A549 (cell line): ENCODE measurements around the gene EPS8. TPM values are rescaled to one million over a fixed set of nuclear protein-coding genes. Genes with fewer than 3 reads are reported as not detected.
A peak's percentile ranks its signal among the peaks of the same experiment; 100 is the strongest.

Experiments used
- ATAC-seq, 2 experiments: fragments of 200-7000 bp in 1 of 2; fragments of >200 bp in 1 of 2; cut with Nextera tagmentation in 1 of 2; cut with Tn5 transposase in 1 of 2; 3 replicates each; pipeline versions ENCODE4 v1.8.0 to v1.9.1; 2018 to 2020; ENCODE audit warnings: mild to moderate bottlenecking in 1 of 2, moderate library complexity in 1 of 2
- CTCF ChIA-PET: fragments of 300-600 bp; sonication (Branson Sonifier 250); formaldehyde crosslinking; extraction: SDS; loops from one replicate; lab custom pipeline; 2021; ENCODE audit warnings: antibody characterized with exemption, inconsistent platforms; lab: Yijun Ruan, JAX
- POLR2A ChIA-PET: fragments of 350-600 bp; formaldehyde crosslinking; extraction: SDS; loops from one replicate; lab custom pipeline; 2021; ENCODE audit warnings: antibody characterized with exemption, inconsistent platforms; lab: Yijun Ruan, JAX
- DNase-seq, 2 experiments: peaks; one replicate each; pipeline versions ENCODE4 v3.0.0 to v3.0.0-alpha.2; 2011 to 2016; ENCODE audit warnings: low read depth in 1 of 2, low spot score in 1 of 2
- FAIRE-seq: peaks from 2 replicates; lab custom pipeline; 2011; peaks lifted over from hg19 to GRCh38; lab: Jason Lieb, UNC
- H3K27ac ChIP-seq, 2 experiments: fragments of >200 bp; sonication (Bioruptor Twin); formaldehyde crosslinking; 3 replicates each; pipeline ENCODE4 v1.5.1; 2016 to 2017
- H3K4me1 ChIP-seq: fragments of >200 bp; sonication (Bioruptor Twin); formaldehyde crosslinking; 3 replicates; pipeline ENCODE4 v1.6.1; 2016
- H3K4me2 ChIP-seq: fragments of >200 bp; sonication (Bioruptor Twin); formaldehyde crosslinking; 3 replicates; pipeline ENCODE4 v1.6.1; 2016
- H3K4me3 ChIP-seq: fragments of >200 bp; sonication (Bioruptor Twin); formaldehyde crosslinking; 3 replicates; pipeline ENCODE4 v1.5.1; 2016
- H3K9me3 ChIP-seq: fragments of >200 bp; sonication (Bioruptor Twin); formaldehyde crosslinking; 3 replicates; pipeline ENCODE4 v1.6.1; 2016
- CBX2 ChIP-seq: fragments of 200-600 bp; sonication (generic); IDR thresholded peaks from 2 replicates; pipeline ENCODE4 v1.6.1; 2016; ENCODE audit warnings: low read depth, mild to moderate bottlenecking, borderline replicate concordance
- CEBPB ChIP-seq, 2 experiments: fragments of >200 bp in 1 of 2; sonication (Bioruptor Twin) in 1 of 2; formaldehyde crosslinking in 1 of 2; IDR thresholded peaks; 2 replicates each; pipeline ENCODE4 v1.6.1; 2012 to 2016
- CHD2 ChIP-seq: fragments of 150-350 bp; IDR thresholded peaks from 2 replicates; pipeline ENCODE4 v1.6.1; 2014; ENCODE audit warnings: low read length; ENCODE audit not compliant: partially characterized antibody
- CHD4 ChIP-seq: fragments of 200-600 bp; sonication (generic); IDR thresholded peaks from 2 replicates; pipeline ENCODE4 v1.6.1; 2016; ENCODE audit warnings: antibody characterized with exemption, mild to moderate bottlenecking, borderline replicate concordance
- EHMT2 ChIP-seq: fragments of 200-600 bp; sonication (generic); IDR thresholded peaks from 2 replicates; pipeline ENCODE4 v1.6.1; 2016; ENCODE audit warnings: antibody characterized with exemption, low read depth, mild to moderate bottlenecking, moderate library complexity
- EP300 ChIP-seq, 2 experiments: fragments of >200 bp; sonication (Bioruptor Twin); formaldehyde crosslinking; IDR thresholded peaks; 2 replicates in 1 of 2; 3 replicates in 1 of 2; pipeline ENCODE4 v1.6.1; 2016 to 2017
- FOSB ChIP-seq: fragments of 250-450 bp; sonication (Bioruptor Pico); IDR thresholded peaks from 2 replicates; pipeline ENCODE4 v1.5.0; 2020; ENCODE audit warnings: mild to moderate bottlenecking, moderate library complexity
- GATA3 ChIP-seq: IDR thresholded peaks from 2 replicates; pipeline ENCODE4 v1.6.1; 2012; ENCODE audit warnings: borderline replicate concordance
- HOXA7 ChIP-seq: fragments of 250-450 bp; sonication (Bioruptor Pico); IDR thresholded peaks from 2 replicates; pipeline ENCODE4 v1.5.0; 2020; ENCODE audit warnings: mild to moderate bottlenecking, moderate library complexity
- HOXB5 ChIP-seq: fragments of 250-450 bp; sonication (Bioruptor Pico); IDR thresholded peaks from 2 replicates; pipeline ENCODE4 v1.5.0; 2020; ENCODE audit warnings: mild to moderate bottlenecking, moderate library complexity
- KDM1A ChIP-seq: fragments of 200-600 bp; sonication (generic); IDR thresholded peaks from 2 replicates; pipeline ENCODE4 v1.6.1; 2016; ENCODE audit warnings: low read depth, mild to moderate bottlenecking
- MYC ChIP-seq: IDR thresholded peaks from 2 replicates; pipeline ENCODE4 v1.6.1; 2012; ENCODE audit warnings: mild to moderate bottlenecking, inconsistent platforms, low read length, improper control_type of control experiment, borderline replicate concordance
- NR3C1 ChIP-seq: fragments of >200 bp; sonication (Bioruptor Twin); formaldehyde crosslinking; IDR thresholded peaks from 3 replicates; pipeline ENCODE4 v1.6.1; 2017
- POLR2AphosphoS2 ChIP-seq: conservative IDR thresholded peaks from 2 replicates; pipeline ENCODE4 v1.6.1; 2012; ENCODE audit warnings: low read length, improper control_type of control experiment, inconsistent platforms
- RARB ChIP-seq: fragments of 250-450 bp; sonication (Bioruptor Pico); IDR thresholded peaks from 2 replicates; pipeline ENCODE4 v1.8.0; 2021; ENCODE audit warnings: mild to moderate bottlenecking, moderate library complexity
- RCOR1 ChIP-seq: fragments of 150-350 bp; IDR thresholded peaks from 2 replicates; pipeline ENCODE4 v1.6.1; 2014; ENCODE audit warnings: antibody characterized with exemption, low read length, low read depth
- RNF2 ChIP-seq: fragments of 200-600 bp; sonication (generic); IDR thresholded peaks from 2 replicates; pipeline ENCODE4 v1.6.1; 2016; ENCODE audit warnings: low read depth, mild to moderate bottlenecking, antibody characterized with exemption, moderate library complexity, borderline replicate concordance
- SMC3 ChIP-seq: fragments of >200 bp; sonication (Bioruptor Twin); formaldehyde crosslinking; IDR thresholded peaks from 3 replicates; pipeline ENCODE4 v1.6.1; 2018; ENCODE audit warnings: inconsistent platforms
- TFCP2L1 ChIP-seq: fragments of 250-450 bp; sonication (Bioruptor Pico); IDR thresholded peaks from 2 replicates; pipeline ENCODE4 v1.5.0; 2021; ENCODE audit warnings: mild to moderate bottlenecking
- ZC3H11A ChIP-seq: fragments of 450-650 bp; IDR thresholded peaks from 2 replicates; pipeline ENCODE4 v1.6.1; 2014; ENCODE audit warnings: antibody characterized with exemption, mild to moderate bottlenecking
- ZNF302 ChIP-seq: fragments of 250-450 bp; sonication (Bioruptor Pico); IDR thresholded peaks from 2 replicates; pipeline ENCODE4 v1.9.0; 2021; ENCODE audit warnings: inconsistent platforms, mild to moderate bottlenecking, moderate library complexity
- WGBS: methylation state at CpG from one replicate; pipeline ENCODE4 v1.1.6; 2017; ENCODE audit errors: missing lambda C conversion rate; 5-methylcytosine and 5-hydroxymethylcytosine counted together
- polyA plus RNA-seq, 4 experiments: library from polyadenylated mRNA; depleted of rRNA in 3 of 4; stranded (reverse); fragments of >200 nt; fragmentation: RNase III in 1 of 4; extraction: RNeasy Plus Mini Kit Qiagen cat#74134 plus additional on column Dnase treatment in 1 of 4; gene quantifications; 2 replicates in 3 of 4; 3 replicates in 1 of 4; pipeline ENCODE4 v1.2.3, GENCODE V29; 2011 to 2017
- TF ChIP-seq, protein P1 (sequence below): fragments of 250-450 bp; sonication (Bioruptor Pico); IDR thresholded peaks from 2 replicates; pipeline ENCODE4 v1.5.0; 2021; ENCODE audit warnings: mild to moderate bottlenecking, moderate library complexity, borderline replicate concordance
- TF ChIP-seq, protein P2 (sequence below): IDR thresholded peaks from 2 replicates; pipeline ENCODE4 v1.6.1; 2012; ENCODE audit warnings: low read depth, borderline replicate concordance
- TF ChIP-seq, protein P3 (sequence below): fragments of 150-350 bp; IDR thresholded peaks from 2 replicates; pipeline ENCODE4 v1.6.1; 2014; ENCODE audit warnings: low read depth, mild to moderate bottlenecking, low read length
- TF ChIP-seq, protein P4 (sequence below): IDR thresholded peaks from 2 replicates; pipeline ENCODE4 v1.6.1; 2012

Gene EPS8
- polyA plus RNA-seq, 2 of the 4 experiments (the other 2 are of a cell fraction): 25.1 to 101 TPM

DNA sequence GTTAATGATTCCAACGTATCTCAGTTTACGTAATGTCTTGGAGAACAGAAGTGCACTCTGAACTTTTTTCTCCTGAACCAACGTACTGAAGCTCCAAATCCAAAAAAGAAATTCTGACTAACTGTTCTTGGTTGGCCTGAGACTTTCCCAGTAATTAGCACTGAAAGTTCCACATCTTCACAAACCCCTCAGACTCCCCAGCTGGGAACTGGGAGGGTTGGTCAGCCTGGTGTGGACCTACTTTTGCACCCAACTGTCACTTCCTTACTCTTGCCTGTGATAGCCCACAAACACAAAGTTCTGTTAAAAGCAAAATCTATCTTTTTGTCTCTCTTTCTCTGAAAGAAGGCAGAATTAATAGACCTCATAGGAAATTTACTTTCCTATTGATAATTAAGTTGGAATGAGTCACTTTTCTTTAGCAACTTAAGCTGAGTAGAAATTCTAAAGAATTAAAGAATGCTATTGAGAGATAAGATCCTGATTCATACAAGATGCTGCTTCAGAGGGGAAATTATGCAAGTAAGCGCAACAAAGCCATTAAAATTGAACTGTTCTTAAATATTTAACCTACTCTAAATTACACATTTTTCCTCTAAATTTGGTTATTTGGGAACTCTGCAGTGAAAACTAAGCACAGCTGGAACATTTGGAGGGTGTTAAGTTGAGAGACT is 155.0 kb downstream of the EPS8 start (continued):
- no peak for TF ChIP-seq RNF2
- TF ChIP-seq ZNF302 (CRISPR knock-in tag): no peak
- TF ChIP-seq FOSB (CRISPR knock-in tag): no peak
- no peak for TF ChIP-seq EHMT2
- no peak for TF ChIP-seq MYC
- TF ChIP-seq, protein P1, sequence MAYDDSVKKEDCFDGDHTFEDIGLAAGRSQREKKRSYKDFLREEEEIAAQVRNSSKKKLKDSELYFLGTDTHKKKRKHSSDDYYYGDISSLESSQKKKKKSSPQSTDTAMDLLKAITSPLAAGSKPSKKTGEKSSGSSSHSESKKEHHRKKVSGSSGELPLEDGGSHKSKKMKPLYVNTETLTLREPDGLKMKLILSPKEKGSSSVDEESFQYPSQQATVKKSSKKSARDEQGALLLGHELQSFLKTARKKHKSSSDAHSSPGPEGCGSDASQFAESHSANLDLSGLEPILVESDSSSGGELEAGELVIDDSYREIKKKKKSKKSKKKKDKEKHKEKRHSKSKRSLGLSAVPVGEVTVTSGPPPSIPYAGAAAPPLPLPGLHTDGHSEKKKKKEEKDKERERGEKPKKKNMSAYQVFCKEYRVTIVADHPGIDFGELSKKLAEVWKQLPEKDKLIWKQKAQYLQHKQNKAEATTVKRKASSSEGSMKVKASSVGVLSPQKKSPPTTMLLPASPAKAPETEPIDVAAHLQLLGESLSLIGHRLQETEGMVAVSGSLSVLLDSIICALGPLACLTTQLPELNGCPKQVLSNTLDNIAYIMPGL (CRISPR knock-in tag): no peak
- TF ChIP-seq CHD2: no peak
- TF ChIP-seq RARB: no peak
- TF ChIP-seq CHD4: no peak

DNA sequence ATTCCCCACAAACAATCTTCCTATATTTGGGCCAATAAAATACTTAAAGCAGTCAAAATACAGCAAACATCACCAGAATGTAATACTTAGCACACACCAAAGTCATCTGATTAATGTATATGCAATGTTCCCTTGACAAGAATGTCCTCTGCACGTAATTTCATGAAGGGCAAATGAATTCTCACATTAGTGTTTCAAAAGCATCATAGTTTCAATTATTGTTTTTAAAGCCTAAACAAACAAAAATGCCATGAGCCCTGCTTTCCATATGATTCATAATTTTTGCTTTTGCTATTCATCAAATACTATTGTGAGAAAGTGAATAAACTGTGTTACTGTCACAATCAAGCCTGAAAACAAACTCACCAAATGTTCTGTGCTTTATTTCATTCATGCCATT is 156.0 kb downstream of the EPS8 start:
- ATAC-seq: no peak
- no peak for TF ChIP-seq CHD4
- no peak for TF ChIP-seq ZC3H11A
- no peak for TF ChIP-seq GATA3
- TF ChIP-seq TFCP2L1 (CRISPR knock-in tag): no peak
- no peak for TF ChIP-seq POLR2AphosphoS2
- TF ChIP-seq, protein P2, sequence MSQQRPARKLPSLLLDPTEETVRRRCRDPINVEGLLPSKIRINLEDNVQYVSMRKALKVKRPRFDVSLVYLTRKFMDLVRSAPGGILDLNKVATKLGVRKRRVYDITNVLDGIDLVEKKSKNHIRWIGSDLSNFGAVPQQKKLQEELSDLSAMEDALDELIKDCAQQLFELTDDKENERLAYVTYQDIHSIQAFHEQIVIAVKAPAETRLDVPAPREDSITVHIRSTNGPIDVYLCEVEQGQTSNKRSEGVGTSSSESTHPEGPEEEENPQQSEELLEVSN: no peak
- TF ChIP-seq RCOR1: no peak
- no peak for TF ChIP-seq HOXA7 (CRISPR knock-in tag)
- TF ChIP-seq SMC3: no peak
- no peak for TF ChIP-seq HOXB5
- no peak for TF ChIP-seq CBX2
- TF ChIP-seq, protein P3, sequence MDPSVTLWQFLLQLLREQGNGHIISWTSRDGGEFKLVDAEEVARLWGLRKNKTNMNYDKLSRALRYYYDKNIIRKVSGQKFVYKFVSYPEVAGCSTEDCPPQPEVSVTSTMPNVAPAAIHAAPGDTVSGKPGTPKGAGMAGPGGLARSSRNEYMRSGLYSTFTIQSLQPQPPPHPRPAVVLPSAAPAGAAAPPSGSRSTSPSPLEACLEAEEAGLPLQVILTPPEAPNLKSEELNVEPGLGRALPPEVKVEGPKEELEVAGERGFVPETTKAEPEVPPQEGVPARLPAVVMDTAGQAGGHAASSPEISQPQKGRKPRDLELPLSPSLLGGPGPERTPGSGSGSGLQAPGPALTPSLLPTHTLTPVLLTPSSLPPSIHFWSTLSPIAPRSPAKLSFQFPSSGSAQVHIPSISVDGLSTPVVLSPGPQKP: no peak
- TF ChIP-seq EHMT2: no peak
- no peak for TF ChIP-seq CEBPB (IDR thresholded peaks at IDR 0.05)
- TF ChIP-seq KDM1A: no peak
- TF ChIP-seq, protein P4, sequence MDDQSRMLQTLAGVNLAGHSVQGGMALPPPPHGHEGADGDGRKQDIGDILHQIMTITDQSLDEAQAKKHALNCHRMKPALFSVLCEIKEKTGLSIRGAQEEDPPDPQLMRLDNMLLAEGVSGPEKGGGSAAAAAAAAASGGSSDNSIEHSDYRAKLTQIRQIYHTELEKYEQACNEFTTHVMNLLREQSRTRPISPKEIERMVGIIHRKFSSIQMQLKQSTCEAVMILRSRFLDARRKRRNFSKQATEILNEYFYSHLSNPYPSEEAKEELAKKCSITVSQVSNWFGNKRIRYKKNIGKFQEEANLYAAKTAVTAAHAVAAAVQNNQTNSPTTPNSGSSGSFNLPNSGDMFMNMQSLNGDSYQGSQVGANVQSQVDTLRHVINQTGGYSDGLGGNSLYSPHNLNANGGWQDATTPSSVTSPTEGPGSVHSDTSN: no peak
- no peak for TF ChIP-seq CHD2
- TF ChIP-seq EP300 (IDR thresholded peaks at IDR 0.05): no peak
- no peak for TF ChIP-seq NR3C1
- TF ChIP-seq, protein P1 (CRISPR knock-in tag): no peak
- 75% methylated on average over 1 of the region's 1 CpG for WGBS
- DNase-seq: no peak
- peak; percentile 73 for FAIRE-seq
- Histone ChIP-seq H3K27ac (peak overlapping the region in 1 of 2 experiments; percentile 39; a peak in 2 of 6 replicates), H3K4me2 (no peak overlapping the region; the same call in 2 of the 3 replicates), H3K4me3 (no peak overlapping the region), H3K9me3 (no peaks in the 10 kb centered on the region), H3K4me1 (peaks cover 78% of the 10 kb centered on the region)
- POLR2A ChIA-PET: no interaction called here
- CTCF ChIA-PET: interaction anchor here (1.2 kb wide), 1 partner anchor 139 kb away, joined by 3 read pairs; no protein-coding TSS in a partner anchor
